ENCODE data around the gene CMTM7. TPM values are rescaled to one million over a fixed set of nuclear protein-coding genes. Genes with fewer than 3 reads are reported as not detected.

CMTM7 gene
- total and polyA plus RNA-seq, 10 of the 15 experiments (the other 5 are each of a cell fraction or from before 2014, with no cell fraction given) = 3.7 to 36.4 (median 14.7) TPM

- H3K4me2 ChIP-seq (ENCODE audit: control insufficient read depth, insufficient read depth) = no peak overlapping the region
- WGBS (ENCODE audit: insufficient coverage, insufficient replicate concordance, low lambda C conversion rate, missing lambda C conversion rate) = 35% methylated on average over 2 of the region's 2 CpGs
- no TSS peak for BruUV-seq (replicated peaks)
- peaks cover 0 to 3% of the 10 kb centered on the region in 2 experiments; a peak in 1 of 4 replicates for H3K36me3 ChIP-seq (ENCODE audit: control insufficient read depth in 2 of 2, insufficient read depth in 2 of 2, low read length in 1 of 2)
- H4K20me1 ChIP-seq (ENCODE audit: control insufficient read depth, insufficient read depth) = no peaks in the 10 kb centered on the region
- H3K4me1 ChIP-seq (ENCODE audit: control insufficient read depth, insufficient read depth, low read length) = peaks cover 3% of the 10 kb centered on the region
- intact Hi-C loops (cut with micrococcal nuclease; ENCODE audit: unreplicated experiment) = no loop called here
- H3K27me3 ChIP-seq (replicated peaks in 1 of 2; ENCODE audit: control insufficient read depth in 2 of 2, insufficient read depth in 2 of 2, low read length in 1 of 2) = no peaks in the 10 kb centered on the region; a peak in 1 of 4 replicates
- no peak overlapping the region for H2AFZ ChIP-seq (ENCODE audit: control insufficient read depth, low read depth, low read length)
- in situ Hi-C loops (cut with MboI) = no loop called here
- no peaks in the 10 kb centered on the region for H3K79me2 ChIP-seq (ENCODE audit: control insufficient read depth, insufficient read depth, low read length)
- DNase-seq (ENCODE audit: low read depth, low spot score) (no peak), FAIRE-seq (no peak), ATAC-seq (no peak)
- no peak overlapping the region for H3K4me3 ChIP-seq
- no peaks in the 10 kb centered on the region; the same call in 1 of the 3 replicates for H3K9me3 ChIP-seq (replicated peaks; ENCODE audit: control insufficient read depth, insufficient read depth, low read length)
- no peak overlapping the region for H3K27ac ChIP-seq (ENCODE audit: control insufficient read depth, insufficient read depth)
- POLR2A ChIA-PET = interaction anchor here (0.6 to 2.4 kb wide), 2 partner anchors 11 to 47 kb away, joined by 3 to 10 read pairs; no protein-coding TSS in a partner anchor
- H3K9ac ChIP-seq (ENCODE audit: control insufficient read depth, insufficient read depth, low read length) = no peak overlapping the region
- TF ChIP-seq PAX8 (IDR thresholded peaks at IDR 0.05) (no peak), HDAC6 (IDR thresholded peaks at IDR 0.05; ENCODE audit: unreplicated experiment) (no peak), SRF (IDR thresholded peaks at IDR 0.05; ENCODE audit: low read depth in 2 of 2, low read length in 2 of 2) (no peak)
- RAD21 ChIA-PET (ENCODE audit: unreplicated experiment) = interaction anchor here (1.0 to 1.5 kb wide), 4 partner anchors 11 to 55 kb away, joined by 3 read pairs; no protein-coding TSS in a partner anchor
- CTCF ChIA-PET = interaction anchor here (0.7 to 2.1 kb wide), 7 partner anchors 10 to 1325 kb away, joined by 3 to 7 read pairs (median 4); no protein-coding TSS in a partner anchor
- SMC1A ChIA-PET (ENCODE audit: uncharacterized antibody, unreplicated experiment) = interaction anchor here (0.9 to 9.0 kb wide), 6 partner anchors 10 to 79 kb away, joined by 3 to 119 read pairs (median 4); no protein-coding TSS in a partner anchor
These were observed 58.8 kb downstream of the CMTM7 start for GRCh38 chr3:32450426-32450825.

GRCh38 chr3:32450992-32451659 is 59.5 kb downstream of the CMTM7 start:
- ATAC-seq (no peak), FAIRE-seq (no peak), DNase-seq (ENCODE audit: low read depth, low spot score) (no peak)
- no TSS peak for BruUV-seq (replicated peaks)
- RAD21 ChIA-PET (ENCODE audit: unreplicated experiment) = interaction anchor here (1.0 to 1.5 kb wide), 3 partner anchors 12 to 37 kb away, joined by 3 read pairs; no protein-coding TSS in a partner anchor
- Histone ChIP-seq H3K4me1 (ENCODE audit: control insufficient read depth, insufficient read depth, low read length) (peaks cover 9% of the 10 kb centered on the region), H3K4me3 (no peak overlapping the region), H3K9me3 (replicated peaks; ENCODE audit: control insufficient read depth, insufficient read depth, low read length) (no peaks in the 10 kb centered on the region; the same call in 2 of the 3 replicates), H3K79me2 (ENCODE audit: control insufficient read depth, insufficient read depth, low read length) (no peaks in the 10 kb centered on the region), H2AFZ (ENCODE audit: control insufficient read depth, low read depth, low read length) (no peak overlapping the region), H3K4me2 (ENCODE audit: control insufficient read depth, insufficient read depth) (no peak overlapping the region), H3K9ac (ENCODE audit: control insufficient read depth, insufficient read depth, low read length) (no peak overlapping the region), H3K27ac (ENCODE audit: control insufficient read depth, insufficient read depth) (no peak overlapping the region), H4K20me1 (ENCODE audit: control insufficient read depth, insufficient read depth) (no peaks in the 10 kb centered on the region), H3K36me3 (ENCODE audit: control insufficient read depth in 2 of 2, insufficient read depth in 2 of 2, low read length in 1 of 2) (peaks cover 0 to 4% of the 10 kb centered on the region in 2 experiments; a peak in 1 of 4 replicates), H3K27me3 (replicated peaks in 1 of 2; ENCODE audit: control insufficient read depth in 2 of 2, insufficient read depth in 2 of 2, low read length in 1 of 2) (no peaks in the 10 kb centered on the region; a peak in 1 of 4 replicates)
- WGBS (ENCODE audit: insufficient coverage, insufficient replicate concordance, low lambda C conversion rate, missing lambda C conversion rate) = 69% methylated on average over 12 of the region's 12 CpGs
- in situ Hi-C loops (cut with MboI) (no loop called here), intact Hi-C loops (cut with micrococcal nuclease; ENCODE audit: unreplicated experiment) (no loop called here)
- POLR2A ChIA-PET = interaction anchor here (0.6 kb wide), 1 partner anchor 22 kb away, joined by 4 read pairs; no protein-coding TSS in a partner anchor
- CTCF ChIA-PET = interaction anchor here (0.7 to 1.9 kb wide), 4 partner anchors 10 to 1325 kb away, joined by 3 to 7 read pairs (median 3); no protein-coding TSS in a partner anchor
- SMC1A ChIA-PET (ENCODE audit: uncharacterized antibody, unreplicated experiment) = interaction anchor here (0.9 to 9.0 kb wide), 8 partner anchors 11 to 76 kb away, joined by 3 to 119 read pairs (median 4); no protein-coding TSS in a partner anchor
- TF ChIP-seq ATF2 (IDR thresholded peaks at IDR 0.05; ENCODE audit: low read length) (no peak), ZBTB11 (CRISPR knock-in tag; IDR thresholded peaks at IDR 0.05) (no peak), TCF7 (IDR thresholded peaks at IDR 0.05; ENCODE audit: borderline replicate concordance) (no peak), GATAD2B (conservative IDR thresholded peaks at IDR 0.05; ENCODE audit: low read depth) (no peak), RBBP5 (conservative IDR thresholded peaks at IDR 0.05) (no peak), ZNF24 (IDR thresholded peaks at IDR 0.05) (no peak), KAT2A (conservative IDR thresholded peaks at IDR 0.05; ENCODE audit: control insufficient read depth, low read depth, low read length) (no peak), NBN (IDR thresholded peaks at IDR 0.05) (no peak), SUPT20H (IDR thresholded peaks at IDR 0.05; ENCODE audit: borderline replicate concordance, control insufficient read depth, low read depth, low read length) (no peak)
